ENCODE data around the gene TENM4.

DNA sequence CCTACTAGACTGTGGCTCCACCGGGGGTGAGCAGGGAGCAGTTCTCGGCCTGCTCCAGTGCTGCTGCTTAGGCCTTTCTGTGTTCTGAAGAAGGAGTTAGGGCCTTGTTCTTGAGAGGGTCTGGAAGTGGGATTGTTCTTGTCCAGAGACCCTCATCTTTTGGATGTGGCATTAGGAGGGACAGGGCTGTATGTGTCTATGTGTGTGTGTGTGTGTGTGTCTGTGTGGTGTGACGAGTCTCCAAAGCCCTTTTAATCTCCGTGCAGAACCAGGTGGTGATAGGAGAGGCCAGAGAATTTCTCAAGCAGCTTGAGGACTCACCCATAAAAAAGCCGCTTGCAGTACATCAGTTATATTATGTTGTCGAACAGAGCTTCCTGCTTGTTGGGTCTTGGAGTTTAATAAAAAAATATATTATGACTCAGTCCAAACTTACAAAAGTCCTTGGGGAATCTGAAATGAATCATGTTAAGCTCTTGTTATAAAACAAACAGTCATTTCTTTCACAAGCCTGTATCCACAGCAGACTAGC, 196.5 kb downstream of the TENM4 start:
- TF ChIP-seq CTCF (IDR thresholded peaks at IDR 0.05) (no peak), POLR2A (IDR thresholded peaks at IDR 0.05) (no peak)
